GM21526 (cell line): ENCODE results near the gene CCSER1.
"Not testable (repeated sequence)": the region's sequence is repeated elsewhere in the genome, so short reads cannot be mapped to it uniquely, and the experiment has no call there.

ENCODE experiments used
- ATAC-seq: cut with Tn5 transposase; IDR thresholded peaks from one replicate; pipeline ENCODE4 v1.9.1; 2021; ENCODE audit warnings: moderate library complexity; ENCODE audit not compliant: unreplicated experiment, low FRiP score

The CCSER1 gene

DNA sequence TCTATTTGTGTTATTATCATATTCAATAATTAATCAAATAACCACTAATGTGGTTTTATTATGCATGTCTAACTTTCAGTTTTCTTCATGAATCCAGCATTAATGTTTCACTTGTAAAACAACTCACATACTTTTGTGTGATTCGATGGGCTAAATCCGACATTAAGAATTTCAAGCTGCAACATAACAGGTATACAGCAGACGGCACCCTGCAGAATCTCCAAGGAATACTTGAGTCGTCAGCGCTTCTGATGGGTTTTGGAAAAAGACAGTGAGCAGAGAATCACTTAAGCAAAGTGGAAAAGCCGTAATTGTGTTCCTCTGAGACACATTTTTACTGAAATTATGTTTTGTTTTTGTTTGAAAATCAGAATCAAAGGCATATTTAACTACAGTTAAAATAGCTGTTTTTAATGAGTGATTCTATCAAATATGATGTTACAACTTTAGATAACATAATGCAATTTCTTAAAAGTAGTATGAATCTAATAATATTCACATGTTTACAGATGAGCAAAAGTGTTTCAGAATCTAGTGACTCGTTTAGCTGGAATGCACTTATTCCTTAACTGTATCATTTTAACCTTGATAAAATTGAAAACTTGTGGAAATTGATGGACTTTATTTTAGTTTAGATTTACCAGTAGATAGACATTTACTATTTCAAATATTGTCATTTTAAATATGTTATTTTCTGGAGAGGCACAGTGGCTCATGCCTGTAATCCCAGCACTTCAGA is 514.8 kb downstream of the CCSER1 start:
- no peak for ATAC-seq

DNA sequence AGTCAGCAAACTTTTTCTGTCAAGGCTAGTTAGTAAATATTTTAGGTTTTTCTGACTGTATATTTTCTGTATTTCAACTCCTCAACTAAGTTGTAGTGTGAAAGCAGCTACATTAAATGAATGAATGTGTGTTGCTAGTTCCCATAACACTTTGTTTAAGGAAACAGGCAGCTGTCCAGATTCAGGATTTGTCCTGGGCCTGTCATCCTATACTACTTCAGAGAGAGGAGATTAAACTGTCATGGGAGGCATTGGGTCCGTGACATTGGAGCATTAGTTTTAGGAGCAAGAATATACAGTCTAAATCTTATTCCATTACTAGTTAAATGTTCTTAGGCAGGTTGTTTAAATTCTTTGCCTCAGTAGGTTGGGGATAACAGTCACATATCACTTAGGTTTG is 516.0 kb downstream of the CCSER1 start:
- no peak for ATAC-seq

- ATAC-seq, result no peak
These were observed 521.1 kb downstream of the CCSER1 start for GRCh38 chr4:90648311-90648710.

DNA sequence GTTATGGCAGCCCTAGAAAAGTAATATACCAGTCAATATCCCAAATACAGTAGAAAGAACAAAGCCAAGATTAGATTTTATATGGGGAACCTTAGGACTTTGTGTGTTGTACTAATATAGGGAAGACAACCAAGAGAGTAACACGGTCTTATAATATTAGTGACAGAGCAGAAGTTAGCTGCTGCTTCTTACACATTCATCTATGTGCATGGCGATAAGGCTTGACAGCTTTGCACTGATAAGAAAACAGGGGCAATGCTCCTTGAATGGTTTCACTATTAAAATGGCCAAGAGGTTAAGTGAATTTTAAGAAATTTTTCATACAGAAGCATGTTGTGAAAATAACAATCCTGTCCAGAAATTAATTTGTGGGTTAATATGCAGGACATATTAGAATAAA is 521.6 kb downstream of the CCSER1 start:
- ATAC-seq, result no peak

DNA sequence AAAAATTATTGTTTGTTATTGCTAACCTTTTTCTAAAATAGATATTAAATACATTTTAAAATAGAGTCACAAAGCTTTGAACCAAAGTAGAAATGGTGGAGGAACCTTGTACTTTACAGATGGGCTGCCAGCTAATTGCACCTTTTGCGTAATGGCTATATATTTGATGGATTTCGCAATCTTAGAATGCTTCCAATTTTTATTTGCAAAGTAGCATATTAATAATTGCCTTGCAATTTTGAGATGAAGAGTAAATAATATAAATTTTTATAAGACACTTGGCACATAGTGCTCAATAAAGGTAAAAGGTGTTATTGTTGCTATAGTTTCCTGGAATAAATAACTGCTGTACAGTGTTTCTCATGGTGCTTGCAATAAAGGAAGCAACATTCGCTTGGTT is 533.5 kb downstream of the CCSER1 start:
- no peak for ATAC-seq

DNA sequence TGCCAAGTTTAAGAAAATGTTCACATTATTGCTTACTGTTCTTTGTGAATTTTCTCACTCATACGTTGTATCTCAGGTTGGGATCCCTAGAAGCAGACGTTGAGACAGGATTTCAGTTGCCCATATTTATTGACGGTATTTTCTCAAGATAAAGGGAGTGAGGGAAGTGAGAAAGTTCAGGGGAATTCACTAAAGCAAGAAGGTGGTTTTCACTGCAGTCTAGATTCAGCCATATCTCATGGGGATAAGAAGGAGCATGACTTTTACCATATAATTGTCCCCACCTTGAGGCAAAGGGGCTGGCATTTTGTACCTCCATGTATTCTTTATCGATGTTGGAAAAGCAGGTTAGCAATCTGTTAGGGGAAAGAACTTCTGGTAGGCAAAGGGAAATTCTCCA is 543.0 kb downstream of the CCSER1 start:
- no peak for ATAC-seq

GRCh38 chr4:90689739-90690138 is 562.5 kb downstream of the CCSER1 start:
- ATAC-seq, result no peak

DNA sequence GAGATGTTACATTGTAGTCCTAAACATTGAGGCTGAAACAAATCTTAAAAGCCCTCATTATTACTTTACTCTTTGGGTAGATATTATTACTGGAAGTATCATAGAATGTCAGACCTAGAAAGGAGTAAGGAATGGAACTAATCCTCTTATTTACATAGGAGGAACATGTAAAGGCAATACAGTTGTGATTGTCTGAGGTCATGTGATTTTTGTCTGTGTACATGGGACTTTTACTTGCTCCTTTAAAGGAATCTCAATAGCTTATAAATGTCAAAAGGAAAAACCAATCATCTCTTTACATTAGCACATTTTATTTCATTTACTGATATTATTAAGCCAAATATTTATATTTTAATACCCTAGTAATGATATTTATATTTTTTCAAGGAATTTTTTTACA is 568.2 kb downstream of the CCSER1 start:
- ATAC-seq, result no peak

- ATAC-seq, result not testable (repeated sequence)
These were observed 578.3 kb downstream of the CCSER1 start for GRCh38 chr4:90705501-90705900.

GRCh38 chr4:90715242-90715641 is 588.0 kb downstream of the CCSER1 start:
- no peak for ATAC-seq

DNA sequence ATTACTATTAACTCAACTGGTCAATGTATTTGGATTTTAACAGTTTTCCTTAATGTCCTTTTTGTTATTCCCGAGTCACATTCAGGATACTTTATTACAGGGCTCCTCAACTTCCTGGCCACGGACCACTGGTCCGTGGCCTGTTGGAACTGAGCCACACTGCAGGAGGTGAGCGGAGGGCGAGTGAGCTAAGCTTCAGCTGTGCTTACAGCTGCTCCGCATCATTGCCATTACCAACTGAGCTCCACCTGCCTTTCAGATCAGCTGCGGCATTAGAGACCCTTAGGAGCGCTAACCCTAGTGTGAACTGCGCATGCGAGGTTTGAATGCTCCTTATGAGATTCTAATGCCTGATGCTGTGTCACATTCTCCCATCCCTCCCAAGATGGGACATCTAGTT is 591.7 kb downstream of the CCSER1 start:
- no peak for ATAC-seq

- no peak for ATAC-seq
These were observed 600.7 kb downstream of the CCSER1 start for GRCh38 chr4:90727938-90728337.

DNA sequence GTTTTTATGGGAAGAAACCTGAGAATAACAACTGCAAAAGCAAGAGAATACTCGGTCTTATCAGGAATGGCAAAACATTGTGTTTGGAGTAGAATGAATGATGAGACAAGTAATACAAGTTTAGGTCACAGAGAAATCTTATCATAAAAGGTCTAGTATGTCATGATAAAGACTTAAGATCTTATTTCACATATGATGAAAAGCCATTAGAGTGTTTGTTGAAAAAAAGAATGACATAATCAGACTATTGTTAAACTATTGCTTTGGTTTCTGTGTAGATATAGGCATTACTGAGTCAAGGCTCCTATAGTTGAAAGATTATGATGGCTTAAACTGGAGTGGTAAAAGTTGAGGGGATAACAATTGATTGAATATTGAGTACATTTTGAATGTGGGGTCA is 603.6 kb downstream of the CCSER1 start:
- ATAC-seq, result no peak

DNA sequence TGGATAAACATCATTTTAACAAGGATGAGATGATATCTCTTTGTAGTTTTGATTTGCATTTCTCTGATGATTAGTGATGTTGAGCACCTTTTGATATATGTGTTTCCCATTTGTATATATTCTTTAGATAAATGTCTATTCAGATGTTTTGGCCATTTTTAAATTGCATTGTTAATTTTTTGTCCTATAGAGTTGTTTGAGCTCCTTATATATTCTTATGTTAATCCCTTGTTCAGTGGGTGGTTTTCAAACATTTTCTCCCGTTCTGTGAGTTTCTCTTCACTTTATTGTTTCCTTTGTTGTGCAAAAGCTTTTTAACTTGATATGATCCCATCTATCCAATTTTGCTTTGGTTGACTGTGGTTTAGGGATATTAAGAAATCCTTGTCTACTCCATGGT is 606.0 kb downstream of the CCSER1 start:
- ATAC-seq, result no peak

- ATAC-seq, result no peak
These were observed 618.0 kb downstream of the CCSER1 start for GRCh38 chr4:90745176-90745575.

DNA sequence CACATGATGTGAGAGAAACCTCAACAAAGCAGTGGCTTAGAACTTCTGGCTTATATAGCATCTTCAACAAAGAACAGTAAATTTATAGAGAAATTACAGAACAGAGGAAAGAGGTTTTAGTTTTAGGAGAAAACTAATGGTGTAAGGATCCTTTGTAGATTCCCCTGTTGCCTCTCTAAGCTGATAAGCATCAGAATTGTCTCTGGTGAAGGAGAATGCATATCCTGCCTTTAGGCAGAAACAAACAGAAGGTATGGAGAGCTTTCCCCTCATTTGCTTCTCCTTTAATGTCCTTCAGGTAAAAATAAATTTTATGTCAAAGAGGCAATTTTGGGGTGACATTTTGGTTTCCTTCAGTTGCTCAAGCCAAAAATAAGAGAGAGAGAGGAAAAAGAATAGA is 625.9 kb downstream of the CCSER1 start:
- ATAC-seq, result no peak

DNA sequence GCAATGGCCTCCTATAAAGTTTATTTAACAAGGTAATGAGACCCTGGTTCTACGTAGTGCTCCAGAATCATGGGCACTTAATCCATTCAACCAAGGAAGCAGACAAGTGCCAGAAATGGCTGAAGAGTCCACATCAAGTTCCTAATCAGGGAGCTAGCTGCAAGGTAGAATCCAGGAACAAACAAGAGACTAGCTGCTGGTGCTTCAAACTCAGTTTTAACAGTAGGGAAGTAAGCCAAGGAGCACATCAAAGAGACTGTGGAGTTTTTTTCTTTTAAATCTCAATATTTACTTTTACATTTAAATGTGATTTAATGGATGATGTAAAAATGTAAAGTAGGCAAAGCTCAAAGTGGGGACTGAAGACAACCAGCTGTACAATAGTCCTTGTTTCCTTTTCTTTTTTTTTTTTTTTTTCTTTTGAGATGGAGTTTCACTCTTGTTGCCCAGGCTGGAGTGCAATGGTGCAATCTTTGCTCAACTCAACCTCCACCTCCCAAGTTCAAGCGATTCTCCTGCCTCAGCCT is 630.4 kb downstream of the CCSER1 start:
- no peak for ATAC-seq

- no peak for ATAC-seq
These were observed 632.9 kb downstream of the CCSER1 start for GRCh38 chr4:90760059-90760458.

DNA sequence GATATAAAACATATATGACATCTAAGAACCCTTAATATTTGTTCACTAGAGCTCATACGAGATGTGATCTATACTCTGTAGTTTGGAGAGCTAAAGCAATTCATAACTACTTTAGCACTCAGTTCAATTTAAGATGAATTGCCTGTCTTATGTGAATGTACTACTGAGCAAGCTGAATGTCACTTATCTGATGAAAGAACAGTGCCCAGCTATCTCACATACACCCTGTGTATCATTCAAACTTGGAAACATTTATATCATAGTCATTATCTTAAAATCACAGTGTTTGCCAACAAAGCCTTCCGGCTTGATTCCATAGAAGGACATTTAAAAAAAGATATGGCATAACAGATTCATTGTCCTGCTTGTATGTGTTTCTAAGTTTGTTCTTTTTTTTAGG is 639.6 kb downstream of the CCSER1 start:
- ATAC-seq, result no peak

- ATAC-seq, result no peak
These were observed 642.1 kb downstream of the CCSER1 start for GRCh38 chr4:90769251-90769650.

DNA sequence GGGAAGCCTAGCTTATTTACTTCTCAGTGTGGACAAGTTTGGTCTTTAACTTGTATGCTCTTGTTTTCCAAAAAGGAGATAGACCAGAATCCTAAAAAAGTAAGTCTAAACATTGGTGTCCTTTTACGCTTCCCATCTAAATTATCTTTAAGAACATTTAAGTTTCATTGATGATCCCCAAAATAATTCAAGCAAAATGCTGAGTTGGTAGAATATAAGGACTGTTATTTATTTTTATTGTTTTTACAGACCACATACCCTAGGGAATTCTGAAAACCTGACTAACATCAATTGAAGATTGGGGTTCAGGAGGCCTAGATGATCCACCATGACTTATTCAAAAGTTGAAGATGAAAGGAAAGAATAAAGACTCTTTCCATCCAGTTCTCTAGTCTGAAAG is 653.0 kb downstream of the CCSER1 start:
- ATAC-seq, result no peak

GRCh38 chr4:90786602-90787001 is 659.4 kb downstream of the CCSER1 start:
- no peak for ATAC-seq

- no peak for ATAC-seq
These were observed 665.5 kb downstream of the CCSER1 start for GRCh38 chr4:90792696-90793095.
